Measurements from ENCODE around the gene FBXW2. TPM values are rescaled to one million over a fixed set of nuclear protein-coding genes. Genes with fewer than 3 reads are reported as not detected.

Gene FBXW2
- total RNA-seq, 2 experiments from 2014 or later, result 30.0 to 69.0 TPM

DNA sequence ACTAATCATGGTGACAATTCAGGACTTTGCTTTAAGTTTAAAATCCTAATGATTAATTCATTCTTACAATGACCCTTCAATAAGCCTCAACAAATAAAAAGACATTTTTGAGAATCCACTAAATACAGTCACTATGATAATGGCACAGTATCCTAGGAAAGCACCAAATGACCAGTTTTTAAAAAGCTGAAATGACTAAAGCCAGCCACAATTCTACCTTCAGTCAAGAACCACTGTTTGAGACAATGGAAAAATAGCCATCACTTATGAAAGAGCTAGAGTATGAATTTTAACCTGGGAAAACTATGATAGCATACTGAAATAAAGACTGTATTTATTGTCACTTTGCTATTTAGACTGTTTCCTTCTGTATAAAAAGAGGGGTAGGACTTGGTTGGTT lies 14.0 kb downstream of the FBXW2 start:
- Histone ChIP-seq H3K9me2 (ENCODE audit: insufficient read depth, low read length) (no peaks in the 10 kb centered on the region), H3K36me3 (ENCODE audit: insufficient read depth, low read length) (peaks cover 97% of the 10 kb centered on the region), H3K9me3 (ENCODE audit: low read length) (no peaks in the 10 kb centered on the region; the same call in 1 of the 2 replicates), H3K4me3 (ENCODE audit: low read depth, low read length, poor library complexity, severe bottlenecking) (no peak overlapping the region), H3K79me2 (ENCODE audit: insufficient read depth, low read depth, low read length) (peaks cover 49% of the 10 kb centered on the region; the same call in 1 of the 2 replicates), H3K4me1 (ENCODE audit: insufficient read depth, low read length, poor library complexity, severe bottlenecking) (no peaks in the 10 kb centered on the region), H2AFZ (ENCODE audit: low read length) (no peak overlapping the region), H4K20me1 (ENCODE audit: insufficient read depth, low read length) (peaks cover 4% of the 10 kb centered on the region; the same call in 1 of the 2 replicates), H3K4me2 (ENCODE audit: low read length) (no peak overlapping the region), H3K27ac (ENCODE audit: low read depth, low read length, poor library complexity, severe bottlenecking) (no peak overlapping the region)
- no peak for TF ChIP-seq EZH2phosphoT487 (IDR thresholded peaks at IDR 0.05; ENCODE audit: borderline replicate concordance, low read depth, low read length)
- TF ChIP-seq, protein P1, sequence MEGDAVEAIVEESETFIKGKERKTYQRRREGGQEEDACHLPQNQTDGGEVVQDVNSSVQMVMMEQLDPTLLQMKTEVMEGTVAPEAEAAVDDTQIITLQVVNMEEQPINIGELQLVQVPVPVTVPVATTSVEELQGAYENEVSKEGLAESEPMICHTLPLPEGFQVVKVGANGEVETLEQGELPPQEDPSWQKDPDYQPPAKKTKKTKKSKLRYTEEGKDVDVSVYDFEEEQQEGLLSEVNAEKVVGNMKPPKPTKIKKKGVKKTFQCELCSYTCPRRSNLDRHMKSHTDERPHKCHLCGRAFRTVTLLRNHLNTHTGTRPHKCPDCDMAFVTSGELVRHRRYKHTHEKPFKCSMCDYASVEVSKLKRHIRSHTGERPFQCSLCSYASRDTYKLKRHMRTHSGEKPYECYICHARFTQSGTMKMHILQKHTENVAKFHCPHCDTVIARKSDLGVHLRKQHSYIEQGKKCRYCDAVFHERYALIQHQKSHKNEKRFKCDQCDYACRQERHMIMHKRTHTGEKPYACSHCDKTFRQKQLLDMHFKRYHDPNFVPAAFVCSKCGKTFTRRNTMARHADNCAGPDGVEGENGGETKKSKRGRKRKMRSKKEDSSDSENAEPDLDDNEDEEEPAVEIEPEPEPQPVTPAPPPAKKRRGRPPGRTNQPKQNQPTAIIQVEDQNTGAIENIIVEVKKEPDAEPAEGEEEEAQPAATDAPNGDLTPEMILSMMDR (conservative IDR thresholded peaks at IDR 0.05; ENCODE audit: low read length), result no peak
- ChIA-PET CTCF (ENCODE audit: unreplicated experiment) (no interaction called here), POLR2A (interaction anchor here (0.7 to 2.6 kb wide), 2 partner anchors 11 to 125 kb away, joined by 4 to 16 read pairs; no protein-coding TSS in a partner anchor)
- intact Hi-C loops (cut with micrococcal nuclease; ENCODE audit: unreplicated experiment), result no loop called here
- no peak for DNase-seq (ENCODE audit: low spot score)
- BruUV-seq (replicated peaks), result no TSS peak

DNA sequence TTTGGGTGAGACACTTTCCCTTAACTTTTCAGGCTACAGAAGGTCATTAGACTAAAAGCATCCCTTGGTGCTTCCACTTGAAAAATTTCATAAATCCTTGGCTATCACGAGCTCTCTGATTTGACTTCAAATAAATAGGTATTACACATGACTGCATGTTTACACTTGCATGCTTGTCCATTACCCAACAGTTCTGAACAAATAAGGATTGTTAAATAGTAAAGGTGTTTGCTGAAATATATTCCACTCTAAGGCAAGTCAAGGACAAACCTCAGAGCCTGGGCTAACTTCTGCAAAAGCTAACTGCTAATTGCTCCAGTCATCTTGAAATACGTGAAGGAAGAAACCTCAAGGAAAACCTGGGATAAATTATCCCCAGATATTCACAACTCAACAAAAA lies 14.5 kb downstream of the FBXW2 start:
- H3K79me2 ChIP-seq (ENCODE audit: insufficient read depth, low read depth, low read length), result peaks cover 48% of the 10 kb centered on the region; the same call in 1 of the 2 replicates
- intact Hi-C loops (cut with micrococcal nuclease; ENCODE audit: unreplicated experiment), result no loop called here
- no peaks in the 10 kb centered on the region for H3K9me2 ChIP-seq (ENCODE audit: insufficient read depth, low read length)
- H2AFZ ChIP-seq (ENCODE audit: low read length), result no peak overlapping the region
- H3K36me3 ChIP-seq (ENCODE audit: insufficient read depth, low read length), result peaks cover 94% of the 10 kb centered on the region
- no TSS peak for BruUV-seq (replicated peaks)
- H3K4me1 ChIP-seq (ENCODE audit: insufficient read depth, low read length, poor library complexity, severe bottlenecking), result no peaks in the 10 kb centered on the region
- no peak overlapping the region for H3K4me3 ChIP-seq (ENCODE audit: low read depth, low read length, poor library complexity, severe bottlenecking)
- CTCF ChIA-PET (ENCODE audit: unreplicated experiment), result no interaction called here
- DNase-seq (ENCODE audit: low spot score), result no peak
- peaks cover 4% of the 10 kb centered on the region; the same call in 1 of the 2 replicates for H4K20me1 ChIP-seq (ENCODE audit: insufficient read depth, low read length)
- no peak for TF ChIP-seq EZH2phosphoT487 (IDR thresholded peaks at IDR 0.05; ENCODE audit: borderline replicate concordance, low read depth, low read length)
- TF ChIP-seq, protein P1 (conservative IDR thresholded peaks at IDR 0.05; ENCODE audit: low read length), result no peak
- no peak overlapping the region for H3K4me2 ChIP-seq (ENCODE audit: low read length)
- POLR2A ChIA-PET, result interaction anchor here (2.6 kb wide), 1 partner anchor 11 kb away, joined by 16 read pairs; no protein-coding TSS in a partner anchor
- H3K27ac ChIP-seq (ENCODE audit: low read depth, low read length, poor library complexity, severe bottlenecking), result no peak overlapping the region
- H3K9me3 ChIP-seq (ENCODE audit: low read length), result no peaks in the 10 kb centered on the region; the same call in 1 of the 2 replicates

GRCh38 chr9:120777229-120777628 lies 16.0 kb downstream of the FBXW2 start:
- H3K9me2 ChIP-seq (ENCODE audit: insufficient read depth, low read length), result no peaks in the 10 kb centered on the region
- no TSS peak for BruUV-seq (replicated peaks)
- H3K4me1 ChIP-seq (ENCODE audit: insufficient read depth, low read length, poor library complexity, severe bottlenecking), result no peaks in the 10 kb centered on the region
- H3K79me2 ChIP-seq (ENCODE audit: insufficient read depth, low read depth, low read length), result peaks cover 32% of the 10 kb centered on the region; the same call in 1 of the 2 replicates
- H3K4me2 ChIP-seq (ENCODE audit: low read length), result no peak overlapping the region
- no peak overlapping the region for H2AFZ ChIP-seq (ENCODE audit: low read length)
- peaks cover 94% of the 10 kb centered on the region for H3K36me3 ChIP-seq (ENCODE audit: insufficient read depth, low read length)
- TF ChIP-seq EZH2phosphoT487 (IDR thresholded peaks at IDR 0.05; ENCODE audit: borderline replicate concordance, low read depth, low read length), result no peak
- TF ChIP-seq, protein P1 (conservative IDR thresholded peaks at IDR 0.05; ENCODE audit: low read length), result no peak
- ChIA-PET POLR2A (interaction anchor here (0.9 to 2.6 kb wide), 2 partner anchors 13 to 161 kb away, joined by 7 to 16 read pairs; no protein-coding TSS in a partner anchor), CTCF (ENCODE audit: unreplicated experiment) (no interaction called here)
- no peak for DNase-seq (ENCODE audit: low spot score)
- H3K4me3 ChIP-seq (ENCODE audit: low read depth, low read length, poor library complexity, severe bottlenecking), result no peak overlapping the region
- peaks cover 4% of the 10 kb centered on the region; the same call in 1 of the 2 replicates for H4K20me1 ChIP-seq (ENCODE audit: insufficient read depth, low read length)
- intact Hi-C loops (cut with micrococcal nuclease; ENCODE audit: unreplicated experiment), result no loop called here
- no peak overlapping the region for H3K27ac ChIP-seq (ENCODE audit: low read depth, low read length, poor library complexity, severe bottlenecking)
- no peaks in the 10 kb centered on the region; the same call in 1 of the 2 replicates for H3K9me3 ChIP-seq (ENCODE audit: low read length)
